ENCODE results near the gene LRMDA.

The LRMDA gene

GRCh38 chr10:75857896-75858295 lies 426.5 kb downstream of the LRMDA start:
- no peak for DNase-seq

GRCh38 chr10:75858339-75858738 lies 426.9 kb downstream of the LRMDA start:
- no peak for DNase-seq

- DNase-seq = no peak
Observed at GRCh38 chr10:75859141-75859540, 427.7 kb downstream of the LRMDA start.

GRCh38 chr10:75860009-75860408 lies 428.6 kb downstream of the LRMDA start:
- DNase-seq = no peak

- DNase-seq = no peak
Observed at GRCh38 chr10:75861582-75861981, 430.2 kb downstream of the LRMDA start.

- DNase-seq = no peak
Observed at GRCh38 chr10:75862935-75863334, 431.5 kb downstream of the LRMDA start.

GRCh38 chr10:75864717-75865116 lies 433.3 kb downstream of the LRMDA start:
- DNase-seq = no peak

GRCh38 chr10:75865413-75866299 lies 434.2 kb downstream of the LRMDA start:
- DNase-seq = no peak

GRCh38 chr10:75866300-75866625 lies 434.8 kb downstream of the LRMDA start:
- no peak for DNase-seq

- no peak for DNase-seq
Observed at GRCh38 chr10:75866731-75867130, 435.3 kb downstream of the LRMDA start.

GRCh38 chr10:75868574-75868973 lies 437.1 kb downstream of the LRMDA start:
- no peak for DNase-seq

GRCh38 chr10:75870039-75870645 lies 438.7 kb downstream of the LRMDA start:
- no peak for DNase-seq

GRCh38 chr10:75875740-75876139 lies 444.3 kb downstream of the LRMDA start:
- DNase-seq = no peak

- DNase-seq = no peak
Observed at GRCh38 chr10:75876710-75877109, 445.3 kb downstream of the LRMDA start.

- DNase-seq = no peak
Observed at GRCh38 chr10:75877877-75878276, 446.5 kb downstream of the LRMDA start.

GRCh38 chr10:75878586-75878985 lies 447.2 kb downstream of the LRMDA start:
- DNase-seq = no peak

GRCh38 chr10:75880031-75880775 lies 448.8 kb downstream of the LRMDA start:
- no peak for DNase-seq

GRCh38 chr10:75883081-75884072 lies 452.0 kb downstream of the LRMDA start:
- no peak for DNase-seq

- DNase-seq = no peak
Observed at GRCh38 chr10:75884808-75885207, 453.4 kb downstream of the LRMDA start.

- no peak for DNase-seq
Observed at GRCh38 chr10:75887369-75887768, 455.9 kb downstream of the LRMDA start.

- DNase-seq = no peak
Observed at GRCh38 chr10:75887992-75888680, 456.7 kb downstream of the LRMDA start.

- no peak for DNase-seq
Observed at GRCh38 chr10:75889051-75889450, 457.6 kb downstream of the LRMDA start.

Measured in activated naive CD4-positive, alpha-beta T cell (primary cell).